ENCODE data around the gene AKNA. TPM values are rescaled to one million over a fixed set of nuclear protein-coding genes. Genes with fewer than 3 reads are reported as not detected.

Gene AKNA
- total and polyA plus RNA-seq, 7 experiments from 2014 or later = 20.5 to 403 (median 347) TPM

DNA sequence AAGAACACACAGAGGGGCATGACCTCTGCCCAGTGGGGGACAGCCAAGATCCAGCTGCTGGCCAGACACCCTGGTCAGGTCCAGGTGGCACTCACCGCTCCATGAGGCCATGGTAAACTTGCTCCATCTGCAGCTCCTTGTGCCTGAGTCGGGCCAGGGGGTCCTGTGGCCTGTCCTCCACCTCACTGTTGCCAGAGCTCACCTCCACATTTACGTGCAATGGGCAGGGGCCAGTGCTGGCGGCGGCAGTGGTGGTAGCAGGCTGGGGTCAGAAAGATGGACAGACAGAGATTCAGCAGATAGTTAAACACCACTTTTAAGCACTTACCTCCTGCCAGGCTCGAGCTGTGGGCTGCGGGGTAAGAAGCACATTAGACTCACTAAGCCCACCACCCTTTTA is 28.0 kb downstream of the AKNA start:
- H3K4me1 Mint-ChIP-seq = peaks cover 47 to 80% (median 63%) of the 10 kb centered on the region in 7 donors
- peaks cover 21 to 72% (median 55%) of the 10 kb centered on the region in 5 donors for H3K36me3 Mint-ChIP-seq
- H3K27me3 Mint-ChIP-seq = no peaks in the 10 kb centered on the region
- no peaks in the 10 kb centered on the region for H3K27me3 ChIP-seq (ENCODE audit: control insufficient read depth in 2 of 2, insufficient read depth in 2 of 2, low read length in 2 of 2)
- DNase-seq (no peak), ATAC-seq (no peak)
- H3K4me1 ChIP-seq (ENCODE audit: control insufficient read depth in 2 of 2, insufficient read depth in 2 of 2, low read length in 2 of 2) = peaks cover 32 to 44% of the 10 kb centered on the region in 2 donors
- H3K9me3 Mint-ChIP-seq = no peaks in the 10 kb centered on the region
- H3K4me3 ChIP-seq (ENCODE audit: low read length) = no peak overlapping the region
- intact Hi-C loops (cut with micrococcal nuclease) = loop anchor here (5.0 kb wide), 1 partner anchor 38 kb away; no protein-coding TSS in a partner anchor
- H3K27ac Mint-ChIP-seq = peak overlapping the region; percentile 61 to 98 (median 93)
- H3K36me3 ChIP-seq (ENCODE audit: control insufficient read depth in 2 of 3, insufficient read depth in 3 of 3, low read length in 3 of 3) = peaks cover 76 to 96% (median 92%) of the 10 kb centered on the region in 3 experiments
- H3K27ac ChIP-seq (ENCODE audit: low read depth, low read length) = peak overlapping the region; percentile 63
- ChIA-PET CTCF (no interaction called here), POLR2A (interaction anchor here (0.9 to 33.8 kb wide), 3 partner anchors 9 to 31 kb away, joined by 3 to 978 read pairs (median 3); partner anchors contain the start of gene AKNA)
- H3K4me3 Mint-ChIP-seq = no peak overlapping the region
- no peaks in the 10 kb centered on the region for H3K9me3 ChIP-seq (ENCODE audit: control insufficient read depth in 2 of 3, low read length in 3 of 3)

DNA sequence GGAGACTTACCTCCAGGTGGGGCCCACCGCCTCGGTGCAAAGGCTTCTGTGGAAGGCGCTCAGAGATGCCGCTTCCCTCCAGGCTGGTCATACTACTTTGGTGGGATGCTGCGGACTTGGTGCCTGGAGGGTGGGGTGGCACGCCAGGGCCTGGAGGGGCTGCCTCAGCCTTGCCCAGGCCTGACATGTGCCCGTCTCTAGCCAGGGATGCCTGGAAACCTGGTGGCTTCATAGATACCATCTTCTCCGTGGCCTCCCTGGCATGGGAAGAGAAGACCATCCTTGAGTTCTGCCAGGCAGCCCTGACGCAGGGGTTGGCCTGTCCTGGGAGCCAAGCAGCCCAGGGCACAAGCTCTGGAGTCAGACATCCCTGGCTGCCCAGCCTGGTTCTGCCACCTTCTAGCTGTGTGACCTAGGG is 29.9 kb downstream of the AKNA start:
- Histone ChIP-seq H3K4me1 (ENCODE audit: control insufficient read depth in 2 of 2, insufficient read depth in 2 of 2, low read length in 2 of 2) (peaks cover 13 to 28% of the 10 kb centered on the region in 2 donors), H3K9me3 (ENCODE audit: control insufficient read depth in 2 of 3, low read length in 3 of 3) (no peaks in the 10 kb centered on the region), H3K4me3 (ENCODE audit: low read length) (no peak overlapping the region), H3K36me3 (ENCODE audit: control insufficient read depth in 2 of 3, insufficient read depth in 3 of 3, low read length in 3 of 3) (peaks cover 62 to 92% (median 84%) of the 10 kb centered on the region in 3 experiments), H3K27ac (ENCODE audit: low read depth, low read length) (peak overlapping the region; percentile 49), H3K27me3 (ENCODE audit: control insufficient read depth in 2 of 2, insufficient read depth in 2 of 2, low read length in 2 of 2) (no peaks in the 10 kb centered on the region)
- DNase-seq (no peak), ATAC-seq (no peak)
- ChIA-PET POLR2A (interaction anchor here (0.6 to 33.8 kb wide), 2 partner anchors 33 to 570 kb away, joined by 3 to 978 read pairs; partner anchors contain the start of gene AKNA), CTCF (interaction anchor here (2.3 kb wide), 1 partner anchor 27 kb away, joined by 13 read pairs; no protein-coding TSS in a partner anchor)
- Mint-ChIP-seq H3K27ac (peak overlapping the region in 8 of 9 donors; percentile 3 to 96 (median 88)), H3K4me3 (peak overlapping the region in 1 of 10 donors; percentile 6), H3K9me3 (no peaks in the 10 kb centered on the region), H3K36me3 (peaks cover 21 to 56% (median 36%) of the 10 kb centered on the region in 5 donors), H3K27me3 (no peaks in the 10 kb centered on the region), H3K4me1 (peaks cover 28 to 68% (median 48%) of the 10 kb centered on the region in 7 donors)
- intact Hi-C loops (cut with micrococcal nuclease) = no loop called here

DNA sequence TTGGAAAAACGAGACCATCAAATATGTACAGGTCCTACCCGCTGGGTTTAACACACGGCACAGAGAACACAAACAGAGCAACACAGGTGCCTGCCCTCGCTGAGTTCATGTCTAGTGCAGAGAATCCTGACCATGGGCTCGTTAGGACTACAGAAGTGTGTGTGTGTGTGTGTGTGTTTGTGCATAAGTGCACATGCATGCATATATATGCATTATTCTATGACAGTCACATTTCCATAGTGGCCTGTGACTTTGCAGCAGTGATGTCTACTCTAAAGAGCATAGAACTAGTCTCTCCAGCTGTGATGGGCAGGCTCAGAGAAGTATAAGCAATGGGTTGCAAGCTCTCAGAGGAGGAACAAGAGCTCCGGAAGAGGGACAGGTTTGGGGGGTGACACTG is 30.4 kb downstream of the AKNA start:
- peaks cover 24 to 67% (median 47%) of the 10 kb centered on the region in 7 donors for H3K4me1 Mint-ChIP-seq

DNA sequence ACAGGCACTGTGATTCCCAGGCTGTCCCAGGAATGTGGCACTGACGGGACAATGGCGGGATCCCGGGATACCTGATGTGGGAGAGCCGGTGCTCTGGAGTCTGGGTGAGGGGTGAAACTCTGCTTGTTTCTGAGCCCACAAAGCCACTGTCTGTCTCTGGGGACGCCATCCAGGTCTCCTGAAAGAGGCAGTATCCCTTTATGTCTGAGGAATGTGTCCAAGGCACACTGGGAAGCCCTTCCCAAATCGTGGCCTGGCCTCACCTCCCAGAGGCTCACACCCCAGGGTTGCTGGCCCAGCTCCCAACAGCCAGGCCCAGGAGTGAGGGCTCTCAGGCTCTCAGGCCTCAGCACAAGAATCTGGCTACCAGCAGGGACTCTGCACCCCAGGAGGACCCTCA is 31.0 kb downstream of the AKNA start:
- peaks cover 53 to 91% (median 76%) of the 10 kb centered on the region in 3 experiments for H3K36me3 ChIP-seq (ENCODE audit: control insufficient read depth in 2 of 3, insufficient read depth in 3 of 3, low read length in 3 of 3)
- no peak overlapping the region for H3K4me3 Mint-ChIP-seq
- intact Hi-C loops (cut with micrococcal nuclease) = no loop called here
- peaks cover 16 to 17% of the 10 kb centered on the region in 2 donors for H3K4me1 ChIP-seq (ENCODE audit: control insufficient read depth in 2 of 2, insufficient read depth in 2 of 2, low read length in 2 of 2)
- H3K36me3 Mint-ChIP-seq = peaks cover 21 to 56% (median 37%) of the 10 kb centered on the region in 5 donors
- H3K9me3 ChIP-seq (ENCODE audit: control insufficient read depth in 2 of 3, low read length in 3 of 3) = no peaks in the 10 kb centered on the region
- H3K27ac ChIP-seq (ENCODE audit: low read depth, low read length) = peak overlapping the region; percentile 49
- H3K4me1 Mint-ChIP-seq = peaks cover 29 to 67% (median 51%) of the 10 kb centered on the region in 7 donors
- H3K9me3 Mint-ChIP-seq = no peaks in the 10 kb centered on the region
- no peaks in the 10 kb centered on the region for H3K27me3 ChIP-seq (ENCODE audit: control insufficient read depth in 2 of 2, insufficient read depth in 2 of 2, low read length in 2 of 2)
- no peaks in the 10 kb centered on the region for H3K27me3 Mint-ChIP-seq
- ChIA-PET CTCF (interaction anchor here (0.7 to 2.3 kb wide), 3 partner anchors 9 to 36 kb away, joined by 3 to 13 read pairs (median 3); no protein-coding TSS in a partner anchor), POLR2A (interaction anchor here (33.8 kb wide), 1 partner anchor 34 kb away, joined by 978 read pairs; the partner anchor contains the start of gene AKNA)
- H3K27ac Mint-ChIP-seq = peak overlapping the region in 7 of 9 donors; percentile 45 to 93 (median 86)
- DNase-seq (no peak), ATAC-seq (no peak)
- H3K4me3 ChIP-seq (ENCODE audit: low read length) = no peak overlapping the region

More for the DNA sequence above, 30.4 kb downstream of the AKNA start:
- Mint-ChIP-seq H3K27ac (peak overlapping the region in 8 of 9 donors; percentile 45 to 93 (median 84)), H3K4me3 (no peak overlapping the region), H3K27me3 (no peaks in the 10 kb centered on the region), H3K9me3 (no peaks in the 10 kb centered on the region), H3K36me3 (peaks cover 21 to 54% (median 34%) of the 10 kb centered on the region in 5 donors)
- H3K27ac ChIP-seq (ENCODE audit: low read depth, low read length) = peak overlapping the region; percentile 49
- DNase-seq = no peak
- peaks cover 12 to 22% of the 10 kb centered on the region in 2 donors for H3K4me1 ChIP-seq (ENCODE audit: control insufficient read depth in 2 of 2, insufficient read depth in 2 of 2, low read length in 2 of 2)
- H3K4me3 ChIP-seq (ENCODE audit: low read length) = no peak overlapping the region
- H3K27me3 ChIP-seq (ENCODE audit: control insufficient read depth in 2 of 2, insufficient read depth in 2 of 2, low read length in 2 of 2) = no peaks in the 10 kb centered on the region
- intact Hi-C loops (cut with micrococcal nuclease) = no loop called here
- ChIA-PET CTCF (interaction anchor here (2.3 kb wide), 1 partner anchor 28 kb away, joined by 13 read pairs; no protein-coding TSS in a partner anchor), POLR2A (interaction anchor here (33.8 kb wide), 1 partner anchor 34 kb away, joined by 978 read pairs; the partner anchor contains the start of gene AKNA)
- peaks cover 59 to 91% (median 81%) of the 10 kb centered on the region in 3 experiments for H3K36me3 ChIP-seq (ENCODE audit: control insufficient read depth in 2 of 3, insufficient read depth in 3 of 3, low read length in 3 of 3)
- ATAC-seq = no peak
- H3K9me3 ChIP-seq (ENCODE audit: control insufficient read depth in 2 of 3, low read length in 3 of 3) = no peaks in the 10 kb centered on the region

DNA sequence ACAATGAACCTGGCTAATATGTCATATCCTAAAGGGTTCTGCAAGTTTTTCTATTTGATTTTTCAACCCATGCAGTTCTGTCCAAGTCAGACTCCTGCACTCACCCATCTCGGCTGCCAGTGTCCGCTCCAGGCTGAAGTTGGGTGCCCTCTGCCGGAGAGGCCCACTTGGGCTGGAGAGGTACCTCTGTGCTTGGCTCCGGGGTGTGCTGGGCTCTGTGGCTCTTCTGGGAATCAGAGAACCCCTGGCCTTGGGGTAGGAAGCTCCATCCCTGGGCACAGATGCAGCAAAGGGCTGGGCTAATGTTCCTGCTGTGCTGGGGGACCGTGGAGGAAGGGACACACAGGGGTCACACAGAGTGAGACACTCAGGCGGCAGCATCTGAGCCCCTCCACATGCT is 32.0 kb downstream of the AKNA start:
- no peaks in the 10 kb centered on the region for H3K27me3 Mint-ChIP-seq
- Histone ChIP-seq H3K36me3 (ENCODE audit: control insufficient read depth in 2 of 3, insufficient read depth in 3 of 3, low read length in 3 of 3) (peaks cover 43 to 90% (median 72%) of the 10 kb centered on the region in 3 experiments), H3K27ac (ENCODE audit: low read depth, low read length) (no peak overlapping the region), H3K4me1 (ENCODE audit: control insufficient read depth in 2 of 2, insufficient read depth in 2 of 2, low read length in 2 of 2) (peaks cover 11 to 12% of the 10 kb centered on the region in 2 donors), H3K27me3 (ENCODE audit: control insufficient read depth in 2 of 2, insufficient read depth in 2 of 2, low read length in 2 of 2) (no peaks in the 10 kb centered on the region), H3K9me3 (ENCODE audit: control insufficient read depth in 2 of 3, low read length in 3 of 3) (no peaks in the 10 kb centered on the region), H3K4me3 (ENCODE audit: low read length) (no peak overlapping the region)
- ChIA-PET POLR2A (interaction anchor here (1.0 to 33.8 kb wide), 3 partner anchors 10 to 35 kb away, joined by 3 to 978 read pairs (median 3); partner anchors contain the start of gene AKNA), CTCF (interaction anchor here (0.5 to 2.3 kb wide), 5 partner anchors 10 to 954 kb away, joined by 3 to 13 read pairs (median 3); no protein-coding TSS in a partner anchor)
- no peak for DNase-seq
- H3K9me3 Mint-ChIP-seq = no peaks in the 10 kb centered on the region
- H3K4me3 Mint-ChIP-seq = no peak overlapping the region
- ATAC-seq = no peak
- peaks cover 14 to 46% (median 34%) of the 10 kb centered on the region in 5 donors for H3K36me3 Mint-ChIP-seq
- peaks cover 26 to 65% (median 45%) of the 10 kb centered on the region in 7 donors for H3K4me1 Mint-ChIP-seq
- intact Hi-C loops (cut with micrococcal nuclease) = no loop called here
- peak overlapping the region in 6 of 9 donors; percentile 45 to 93 (median 79) for H3K27ac Mint-ChIP-seq

DNA sequence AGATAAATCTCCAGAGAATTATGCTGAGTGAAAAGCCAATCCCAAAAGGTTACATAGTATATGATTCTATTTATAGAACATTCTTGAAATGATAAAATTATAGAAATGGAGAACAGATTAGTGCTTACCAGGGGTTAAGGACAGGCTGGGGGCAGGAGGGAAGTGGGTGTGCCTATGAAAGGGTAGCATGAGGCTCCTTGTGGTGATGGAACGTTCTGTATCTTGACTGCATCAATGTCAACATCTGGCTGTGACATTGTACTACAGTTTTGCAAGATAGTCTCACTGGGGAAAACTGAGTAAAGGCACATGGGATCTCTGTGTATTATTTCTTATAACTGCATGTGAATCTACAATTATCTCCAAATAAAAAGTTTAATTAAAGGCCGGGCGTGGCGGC is 35.9 kb downstream of the AKNA start:
- Mint-ChIP-seq H3K4me1 (peaks cover 25 to 66% (median 49%) of the 10 kb centered on the region in 7 donors), H3K27ac (peak overlapping the region; percentile 29 to 86 (median 77)), H3K27me3 (no peaks in the 10 kb centered on the region), H3K4me3 (peak overlapping the region in 4 of 10 donors; percentile 13 to 53 (median 29)), H3K36me3 (peaks cover 11 to 43% (median 38%) of the 10 kb centered on the region in 5 donors), H3K9me3 (no peaks in the 10 kb centered on the region)
- peak overlapping the region; percentile 37 for H3K27ac ChIP-seq (ENCODE audit: low read depth, low read length)
- no peak overlapping the region for H3K4me3 ChIP-seq (ENCODE audit: low read length)
- peaks cover 22 to 24% of the 10 kb centered on the region in 2 donors for H3K4me1 ChIP-seq (ENCODE audit: control insufficient read depth in 2 of 2, insufficient read depth in 2 of 2, low read length in 2 of 2)
- peaks cover 44 to 89% (median 62%) of the 10 kb centered on the region in 3 experiments for H3K36me3 ChIP-seq (ENCODE audit: control insufficient read depth in 2 of 3, insufficient read depth in 3 of 3, low read length in 3 of 3)
- H3K27me3 ChIP-seq (ENCODE audit: control insufficient read depth in 2 of 2, insufficient read depth in 2 of 2, low read length in 2 of 2) = no peaks in the 10 kb centered on the region
- H3K9me3 ChIP-seq (ENCODE audit: control insufficient read depth in 2 of 3, low read length in 3 of 3) = no peaks in the 10 kb centered on the region
- ChIA-PET CTCF (interaction anchor here (1.3 to 1.4 kb wide), 2 partner anchors 15 to 33 kb away, joined by 3 read pairs; no protein-coding TSS in a partner anchor), POLR2A (interaction anchor here (0.6 to 33.8 kb wide), 8 partner anchors 9 to 655 kb away, joined by 3 to 978 read pairs (median 5); partner anchors contain the start of gene AKNA)
- intact Hi-C loops (cut with micrococcal nuclease) = loop anchor here (2.0 kb wide), 1 partner anchor 13 kb away; no protein-coding TSS in a partner anchor
- ATAC-seq (peak; percentile 29), DNase-seq (no peak)

Data from naive thymus-derived CD4-positive, alpha-beta T cell (primary cell).